ENCODE results near the gene MSX1.

DNA sequence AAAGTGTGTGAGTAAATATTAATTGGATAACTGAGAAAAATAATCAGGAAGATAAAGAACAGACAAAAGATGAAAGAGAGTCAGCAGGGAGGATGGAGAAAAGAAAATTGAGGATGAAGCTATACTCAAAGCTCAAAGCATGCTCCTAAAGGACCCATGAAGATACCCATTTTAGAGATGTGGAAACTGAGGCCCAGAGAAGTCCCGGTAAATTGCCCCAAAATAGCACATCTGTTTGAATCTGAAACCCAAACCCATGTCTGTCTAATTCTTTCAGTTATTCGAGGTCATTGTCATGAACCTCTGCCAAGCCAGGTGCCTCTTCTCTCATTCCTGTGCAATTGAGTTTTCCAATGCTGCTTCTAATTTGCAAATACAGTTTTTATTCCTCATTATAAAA, 29.6 kb upstream of the MSX1 start:
- TF ChIP-seq CTCF (IDR thresholded peaks at IDR 0.05) (no peak), EZH2 (IDR thresholded peaks at IDR 0.05) (no peak)

All from neural progenitor cell (in vitro differentiated cells).